Measurements from ENCODE around the gene SNX18. TPM values are rescaled to one million over a fixed set of nuclear protein-coding genes. Genes with fewer than 3 reads are reported as not detected.

SNX18 gene
- polyA plus RNA-seq, 1 of the 3 experiments (the other 2 are of a cell fraction): 4.6 TPM

DNA sequence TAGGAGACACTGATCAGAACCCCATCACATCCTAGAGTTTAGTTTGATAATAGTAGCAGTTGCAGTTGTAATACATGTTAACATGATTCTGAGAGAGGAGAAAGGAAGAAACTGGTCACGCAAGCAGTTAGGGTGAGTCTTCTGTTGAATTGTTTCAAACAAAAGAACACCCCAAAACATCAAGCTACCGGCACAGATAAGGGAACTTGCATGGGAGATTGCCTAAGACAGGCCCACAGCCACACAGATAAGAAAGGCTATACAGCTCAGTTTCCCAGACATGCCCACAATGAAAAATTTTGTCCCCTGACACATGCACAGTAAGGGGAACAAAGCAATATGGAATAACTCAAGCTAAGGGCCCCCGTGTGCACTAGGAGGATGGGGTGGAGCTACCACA, 46.2 kb upstream of the SNX18 start (continued):
- no peak for TF ChIP-seq RAD21 (IDR thresholded peaks at IDR 0.05; ENCODE audit: low read length)
- TF ChIP-seq, protein P1, sequence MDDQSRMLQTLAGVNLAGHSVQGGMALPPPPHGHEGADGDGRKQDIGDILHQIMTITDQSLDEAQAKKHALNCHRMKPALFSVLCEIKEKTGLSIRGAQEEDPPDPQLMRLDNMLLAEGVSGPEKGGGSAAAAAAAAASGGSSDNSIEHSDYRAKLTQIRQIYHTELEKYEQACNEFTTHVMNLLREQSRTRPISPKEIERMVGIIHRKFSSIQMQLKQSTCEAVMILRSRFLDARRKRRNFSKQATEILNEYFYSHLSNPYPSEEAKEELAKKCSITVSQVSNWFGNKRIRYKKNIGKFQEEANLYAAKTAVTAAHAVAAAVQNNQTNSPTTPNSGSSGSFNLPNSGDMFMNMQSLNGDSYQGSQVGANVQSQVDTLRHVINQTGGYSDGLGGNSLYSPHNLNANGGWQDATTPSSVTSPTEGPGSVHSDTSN (IDR thresholded peaks at IDR 0.05): no peak
- no peak for TF ChIP-seq YY1 (IDR thresholded peaks at IDR 0.05; ENCODE audit: low read depth)
- no peak for TF ChIP-seq TEAD4 (IDR thresholded peaks at IDR 0.05; ENCODE audit: borderline replicate concordance, insufficient read depth)
- TF ChIP-seq ELF1 (IDR thresholded peaks at IDR 0.05): no peak
- TF ChIP-seq RCOR1 (IDR thresholded peaks at IDR 0.05; ENCODE audit: low read length): no peak
- TF ChIP-seq, protein P2, sequence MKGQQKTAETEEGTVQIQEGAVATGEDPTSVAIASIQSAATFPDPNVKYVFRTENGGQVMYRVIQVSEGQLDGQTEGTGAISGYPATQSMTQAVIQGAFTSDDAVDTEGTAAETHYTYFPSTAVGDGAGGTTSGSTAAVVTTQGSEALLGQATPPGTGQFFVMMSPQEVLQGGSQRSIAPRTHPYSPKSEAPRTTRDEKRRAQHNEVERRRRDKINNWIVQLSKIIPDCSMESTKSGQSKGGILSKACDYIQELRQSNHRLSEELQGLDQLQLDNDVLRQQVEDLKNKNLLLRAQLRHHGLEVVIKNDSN (IDR thresholded peaks at IDR 0.05; ENCODE audit: borderline replicate concordance, low read depth): no peak
- no peak for TF ChIP-seq EP300 (IDR thresholded peaks at IDR 0.05; ENCODE audit: borderline replicate concordance in 1 of 2, low read depth in 1 of 2, low read length in 1 of 2)
- TF ChIP-seq NRF1 (IDR thresholded peaks at IDR 0.05; ENCODE audit: low read depth, low read length): no peak

DNA sequence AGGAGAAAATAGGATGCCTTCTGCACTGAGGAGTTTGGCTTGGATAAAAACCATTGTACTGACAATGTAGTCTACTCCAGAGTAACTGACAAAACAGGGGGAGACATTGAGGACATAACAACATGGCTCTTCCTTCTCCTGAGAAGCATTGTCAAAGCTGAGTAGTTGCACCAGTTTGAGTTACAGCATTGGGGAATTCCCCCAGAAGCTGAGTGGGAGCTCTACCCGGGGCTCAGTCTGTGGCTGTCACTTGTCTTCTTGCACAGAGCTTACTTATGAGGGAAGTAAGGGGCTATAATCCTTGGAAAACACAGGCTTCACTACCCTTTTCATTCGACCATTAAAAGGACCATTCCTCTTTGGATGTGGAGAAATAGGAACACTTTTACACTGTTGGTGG, 40.9 kb upstream of the SNX18 start:
- H3K9ac ChIP-seq: no peak overlapping the region
- H2AFZ ChIP-seq (ENCODE audit: low read depth): no peak overlapping the region
- TF ChIP-seq FOXM1 (IDR thresholded peaks at IDR 0.05; ENCODE audit: low read depth) (no peak), SMC3 (IDR thresholded peaks at IDR 0.05; ENCODE audit: low read depth, low read length) (no peak), GABPA (IDR thresholded peaks at IDR 0.05; ENCODE audit: low read depth) (no peak), EZH2phosphoT487 (IDR thresholded peaks at IDR 0.05; ENCODE audit: borderline replicate concordance, low read depth) (no peak), CHD2 (IDR thresholded peaks at IDR 0.05; ENCODE audit: low read length, partially characterized antibody) (no peak)
- no peaks in the 10 kb centered on the region for H4K20me1 ChIP-seq (ENCODE audit: insufficient read depth)
- no peaks in the 10 kb centered on the region for H3K79me2 ChIP-seq (ENCODE audit: insufficient read depth)
- 26% methylated on average over 2 of the region's 2 CpGs for WGBS (ENCODE audit: low lambda C conversion rate)
- ChIA-PET POLR2A (no interaction called here), CTCF (no interaction called here)
- H3K4me1 ChIP-seq (ENCODE audit: control insufficient read depth in 1 of 2, insufficient read depth in 2 of 2, low read depth in 1 of 2, low read length in 1 of 2): no peaks in the 10 kb centered on the region
- no peaks in the 10 kb centered on the region for H3K9me2 ChIP-seq
- H3F3A ChIP-seq (replicated peaks; ENCODE audit: insufficient read depth): no peaks in the 10 kb centered on the region
- no peaks in the 10 kb centered on the region for H3K9me3 ChIP-seq
- no peaks in the 10 kb centered on the region for H3K36me3 ChIP-seq (replicated peaks in 1 of 2; ENCODE audit: control insufficient read depth in 1 of 2, insufficient read depth in 2 of 2, low read length in 1 of 2)
- no peak overlapping the region for H3K4me2 ChIP-seq
- no peak overlapping the region for H3K27ac ChIP-seq (ENCODE audit: low read depth in 2 of 2, low read length in 1 of 2)
- no peaks in the 10 kb centered on the region for H3K27me3 ChIP-seq (ENCODE audit: insufficient read depth)
- no peak overlapping the region for H3K4me3 ChIP-seq (ENCODE audit: low read depth in 2 of 2, low read length in 1 of 2)
- DNase-seq: no peak

DNA sequence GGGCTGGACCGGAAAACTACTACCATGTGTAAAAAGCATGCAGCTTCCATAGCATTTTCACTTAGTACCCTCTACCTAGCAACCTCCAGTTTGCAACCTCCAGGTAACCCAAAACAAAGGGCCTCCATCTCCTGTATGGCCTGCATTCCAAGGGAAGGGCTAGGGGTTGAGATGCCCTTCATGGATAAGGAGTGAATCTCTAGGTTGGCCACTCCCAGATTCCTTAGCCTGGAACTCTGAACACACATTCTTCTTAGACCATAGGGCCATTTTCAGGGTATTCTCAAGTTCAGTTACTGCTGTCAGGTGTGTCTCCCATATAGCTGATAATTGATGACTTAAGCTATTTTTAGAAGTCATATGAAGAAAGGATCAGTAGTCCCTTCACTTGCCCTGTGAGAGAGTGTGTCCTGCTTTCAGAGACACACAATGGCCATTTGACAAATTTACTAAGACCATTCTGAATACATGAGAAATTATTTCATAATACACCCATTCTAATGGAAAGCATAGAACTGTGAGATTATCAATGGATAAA, 39.5 kb upstream of the SNX18 start:
- Histone ChIP-seq H3K9me2 (no peaks in the 10 kb centered on the region), H3K4me2 (no peak overlapping the region), H3K9ac (no peak overlapping the region), H3K4me3 (ENCODE audit: low read depth in 2 of 2, low read length in 1 of 2) (no peak overlapping the region), H3F3A (replicated peaks; ENCODE audit: insufficient read depth) (no peaks in the 10 kb centered on the region), H2AFZ (ENCODE audit: low read depth) (no peak overlapping the region), H3K4me1 (ENCODE audit: control insufficient read depth in 1 of 2, insufficient read depth in 2 of 2, low read depth in 1 of 2, low read length in 1 of 2) (no peaks in the 10 kb centered on the region), H3K27me3 (ENCODE audit: insufficient read depth) (no peaks in the 10 kb centered on the region), H3K9me3 (no peaks in the 10 kb centered on the region), H4K20me1 (ENCODE audit: insufficient read depth) (no peaks in the 10 kb centered on the region), H3K27ac (ENCODE audit: low read depth in 2 of 2, low read length in 1 of 2) (no peak overlapping the region), H3K36me3 (replicated peaks in 1 of 2; ENCODE audit: control insufficient read depth in 1 of 2, insufficient read depth in 2 of 2, low read length in 1 of 2) (no peaks in the 10 kb centered on the region), H3K79me2 (ENCODE audit: insufficient read depth) (no peaks in the 10 kb centered on the region)
- ChIA-PET CTCF (interaction anchor here (0.7 kb wide), 1 partner anchor 11 kb away, joined by 3 read pairs; no protein-coding TSS in a partner anchor), POLR2A (no interaction called here)
- WGBS (ENCODE audit: low lambda C conversion rate): 27% methylated on average over 1 of the region's 1 CpG
- no peak for DNase-seq
- TF ChIP-seq, protein P2 (IDR thresholded peaks at IDR 0.05; ENCODE audit: borderline replicate concordance, low read depth): no peak
- TF ChIP-seq, protein P3, sequence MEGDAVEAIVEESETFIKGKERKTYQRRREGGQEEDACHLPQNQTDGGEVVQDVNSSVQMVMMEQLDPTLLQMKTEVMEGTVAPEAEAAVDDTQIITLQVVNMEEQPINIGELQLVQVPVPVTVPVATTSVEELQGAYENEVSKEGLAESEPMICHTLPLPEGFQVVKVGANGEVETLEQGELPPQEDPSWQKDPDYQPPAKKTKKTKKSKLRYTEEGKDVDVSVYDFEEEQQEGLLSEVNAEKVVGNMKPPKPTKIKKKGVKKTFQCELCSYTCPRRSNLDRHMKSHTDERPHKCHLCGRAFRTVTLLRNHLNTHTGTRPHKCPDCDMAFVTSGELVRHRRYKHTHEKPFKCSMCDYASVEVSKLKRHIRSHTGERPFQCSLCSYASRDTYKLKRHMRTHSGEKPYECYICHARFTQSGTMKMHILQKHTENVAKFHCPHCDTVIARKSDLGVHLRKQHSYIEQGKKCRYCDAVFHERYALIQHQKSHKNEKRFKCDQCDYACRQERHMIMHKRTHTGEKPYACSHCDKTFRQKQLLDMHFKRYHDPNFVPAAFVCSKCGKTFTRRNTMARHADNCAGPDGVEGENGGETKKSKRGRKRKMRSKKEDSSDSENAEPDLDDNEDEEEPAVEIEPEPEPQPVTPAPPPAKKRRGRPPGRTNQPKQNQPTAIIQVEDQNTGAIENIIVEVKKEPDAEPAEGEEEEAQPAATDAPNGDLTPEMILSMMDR (IDR thresholded peaks at IDR 0.05): no peak
- TF ChIP-seq EP300 (IDR thresholded peaks at IDR 0.05; ENCODE audit: borderline replicate concordance in 1 of 2, low read depth in 1 of 2, low read length in 1 of 2) (no peak), RAD21 (IDR thresholded peaks at IDR 0.05; ENCODE audit: low read length) (no peak), GABPA (IDR thresholded peaks at IDR 0.05; ENCODE audit: low read depth) (no peak), SMC3 (IDR thresholded peaks at IDR 0.05; ENCODE audit: low read depth, low read length) (no peak), MAX (IDR thresholded peaks at IDR 0.05; ENCODE audit: low read depth) (no peak), ELF1 (IDR thresholded peaks at IDR 0.05) (no peak)
- TF ChIP-seq, protein P4, sequence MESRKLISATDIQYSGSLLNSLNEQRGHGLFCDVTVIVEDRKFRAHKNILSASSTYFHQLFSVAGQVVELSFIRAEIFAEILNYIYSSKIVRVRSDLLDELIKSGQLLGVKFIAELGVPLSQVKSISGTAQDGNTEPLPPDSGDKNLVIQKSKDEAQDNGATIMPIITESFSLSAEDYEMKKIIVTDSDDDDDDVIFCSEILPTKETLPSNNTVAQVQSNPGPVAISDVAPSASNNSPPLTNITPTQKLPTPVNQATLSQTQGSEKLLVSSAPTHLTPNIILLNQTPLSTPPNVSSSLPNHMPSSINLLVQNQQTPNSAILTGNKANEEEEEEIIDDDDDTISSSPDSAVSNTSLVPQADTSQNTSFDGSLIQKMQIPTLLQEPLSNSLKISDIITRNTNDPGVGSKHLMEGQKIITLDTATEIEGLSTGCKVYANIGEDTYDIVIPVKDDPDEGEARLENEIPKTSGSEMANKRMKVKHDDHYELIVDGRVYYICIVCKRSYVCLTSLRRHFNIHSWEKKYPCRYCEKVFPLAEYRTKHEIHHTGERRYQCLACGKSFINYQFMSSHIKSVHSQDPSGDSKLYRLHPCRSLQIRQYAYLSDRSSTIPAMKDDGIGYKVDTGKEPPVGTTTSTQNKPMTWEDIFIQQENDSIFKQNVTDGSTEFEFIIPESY (IDR thresholded peaks at IDR 0.05; ENCODE audit: borderline replicate concordance, low read depth): no peak
